WTC11 (cell line): ENCODE data around the gene TYRO3.

Experiments
- IRF2 ChIP-seq: sonication (generic); formaldehyde crosslinking; IDR thresholded peaks from 2 replicates; pipeline ENCODE4 v1.8.0; 2022; ENCODE audit warnings: low read depth, missing genetic modification reagents, borderline replicate concordance
- KAT7 ChIP-seq: sonication (generic); formaldehyde crosslinking; IDR thresholded peaks from 2 replicates; pipeline ENCODE4 v1.8.1; 2023; ENCODE audit warnings: missing genetic modification reagents, mild to moderate bottlenecking, borderline replicate concordance
- NFYB ChIP-seq: sonication (generic); formaldehyde crosslinking; conservative IDR thresholded peaks from 2 replicates; pipeline ENCODE4 v1.8.0; 2022; ENCODE audit warnings: low read depth, missing genetic modification reagents
- SMAD3 ChIP-seq: sonication (generic); formaldehyde crosslinking; IDR thresholded peaks from 2 replicates; pipeline ENCODE4 v1.8.0; 2022; ENCODE audit warnings: missing genetic modification reagents, mild to moderate bottlenecking, borderline replicate concordance
- TEAD1 ChIP-seq: sonication (generic); formaldehyde crosslinking; IDR thresholded peaks from 2 replicates; pipeline ENCODE4 v1.8.0; 2022; ENCODE audit warnings: mild to moderate bottlenecking, missing genetic modification reagents
- TF ChIP-seq, protein P1 (sequence below): fragments of 200-600 bp; IDR thresholded peaks from 2 replicates; pipeline ENCODE4 v1.8.0; 2022; ENCODE audit warnings: antibody characterized with exemption
- TF ChIP-seq, protein P2 (sequence below): sonication (generic); formaldehyde crosslinking; IDR thresholded peaks from 2 replicates; pipeline ENCODE4 v1.8.1; 2023; ENCODE audit warnings: mild to moderate bottlenecking, missing genetic modification reagents
- TF ChIP-seq, protein P3 (sequence below): sonication (generic); formaldehyde crosslinking; IDR thresholded peaks from 2 replicates; pipeline ENCODE4 v1.8.1; 2022; ENCODE audit warnings: mild to moderate bottlenecking, moderate library complexity, missing genetic modification reagents
- TF ChIP-seq, protein P4 (sequence below): sonication (generic); formaldehyde crosslinking; IDR thresholded peaks from 2 replicates; pipeline ENCODE4 v1.8.0; 2022; ENCODE audit warnings: mild to moderate bottlenecking, missing genetic modification reagents
- TF ChIP-seq, protein P5 (sequence below): sonication (generic); formaldehyde crosslinking; IDR thresholded peaks from 2 replicates; pipeline ENCODE4 v1.8.1; 2022; ENCODE audit warnings: low read depth, mild to moderate bottlenecking, moderate library complexity, missing genetic modification reagents, borderline replicate concordance

DNA sequence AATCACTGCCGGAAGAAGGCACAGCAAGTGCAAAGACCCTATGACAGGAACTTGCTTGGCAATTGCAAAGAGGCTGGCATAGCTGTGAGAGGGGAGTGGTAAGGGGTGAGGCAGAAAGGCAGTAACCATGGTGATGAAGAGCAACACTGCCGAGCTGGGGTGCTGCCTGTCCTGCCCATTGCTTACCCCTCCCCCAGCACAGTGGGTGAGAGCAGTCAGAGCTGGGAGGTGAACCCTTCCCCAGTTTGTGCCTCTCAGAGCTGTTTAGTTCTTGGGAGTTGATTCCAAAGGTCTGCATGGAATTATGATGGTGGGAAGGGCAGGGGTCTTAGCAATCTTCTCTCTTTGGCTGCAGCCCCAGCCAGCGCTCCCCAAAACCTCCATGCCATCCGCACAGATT, 8.8 kb downstream of the TYRO3 start:
- TF ChIP-seq, protein P1, sequence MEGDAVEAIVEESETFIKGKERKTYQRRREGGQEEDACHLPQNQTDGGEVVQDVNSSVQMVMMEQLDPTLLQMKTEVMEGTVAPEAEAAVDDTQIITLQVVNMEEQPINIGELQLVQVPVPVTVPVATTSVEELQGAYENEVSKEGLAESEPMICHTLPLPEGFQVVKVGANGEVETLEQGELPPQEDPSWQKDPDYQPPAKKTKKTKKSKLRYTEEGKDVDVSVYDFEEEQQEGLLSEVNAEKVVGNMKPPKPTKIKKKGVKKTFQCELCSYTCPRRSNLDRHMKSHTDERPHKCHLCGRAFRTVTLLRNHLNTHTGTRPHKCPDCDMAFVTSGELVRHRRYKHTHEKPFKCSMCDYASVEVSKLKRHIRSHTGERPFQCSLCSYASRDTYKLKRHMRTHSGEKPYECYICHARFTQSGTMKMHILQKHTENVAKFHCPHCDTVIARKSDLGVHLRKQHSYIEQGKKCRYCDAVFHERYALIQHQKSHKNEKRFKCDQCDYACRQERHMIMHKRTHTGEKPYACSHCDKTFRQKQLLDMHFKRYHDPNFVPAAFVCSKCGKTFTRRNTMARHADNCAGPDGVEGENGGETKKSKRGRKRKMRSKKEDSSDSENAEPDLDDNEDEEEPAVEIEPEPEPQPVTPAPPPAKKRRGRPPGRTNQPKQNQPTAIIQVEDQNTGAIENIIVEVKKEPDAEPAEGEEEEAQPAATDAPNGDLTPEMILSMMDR, result no peak
- TF ChIP-seq SMAD3 (CRISPR knock-in tag) (no peak), IRF2 (CRISPR knock-in tag) (no peak), TEAD1 (no peak), NFYB (CRISPR knock-in tag) (no peak), KAT7 (no peak)
- TF ChIP-seq, protein P2, sequence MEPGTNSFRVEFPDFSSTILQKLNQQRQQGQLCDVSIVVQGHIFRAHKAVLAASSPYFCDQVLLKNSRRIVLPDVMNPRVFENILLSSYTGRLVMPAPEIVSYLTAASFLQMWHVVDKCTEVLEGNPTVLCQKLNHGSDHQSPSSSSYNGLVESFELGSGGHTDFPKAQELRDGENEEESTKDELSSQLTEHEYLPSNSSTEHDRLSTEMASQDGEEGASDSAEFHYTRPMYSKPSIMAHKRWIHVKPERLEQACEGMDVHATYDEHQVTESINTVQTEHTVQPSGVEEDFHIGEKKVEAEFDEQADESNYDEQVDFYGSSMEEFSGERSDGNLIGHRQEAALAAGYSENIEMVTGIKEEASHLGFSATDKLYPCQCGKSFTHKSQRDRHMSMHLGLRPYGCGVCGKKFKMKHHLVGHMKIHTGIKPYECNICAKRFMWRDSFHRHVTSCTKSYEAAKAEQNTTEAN (CRISPR knock-in tag), result no peak
- TF ChIP-seq, protein P3, sequence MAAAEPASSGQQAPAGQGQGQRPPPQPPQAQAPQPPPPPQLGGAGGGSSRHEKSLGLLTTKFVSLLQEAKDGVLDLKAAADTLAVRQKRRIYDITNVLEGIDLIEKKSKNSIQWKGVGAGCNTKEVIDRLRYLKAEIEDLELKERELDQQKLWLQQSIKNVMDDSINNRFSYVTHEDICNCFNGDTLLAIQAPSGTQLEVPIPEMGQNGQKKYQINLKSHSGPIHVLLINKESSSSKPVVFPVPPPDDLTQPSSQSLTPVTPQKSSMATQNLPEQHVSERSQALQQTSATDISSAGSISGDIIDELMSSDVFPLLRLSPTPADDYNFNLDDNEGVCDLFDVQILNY (CRISPR knock-in tag), result no peak
- TF ChIP-seq, protein P4, sequence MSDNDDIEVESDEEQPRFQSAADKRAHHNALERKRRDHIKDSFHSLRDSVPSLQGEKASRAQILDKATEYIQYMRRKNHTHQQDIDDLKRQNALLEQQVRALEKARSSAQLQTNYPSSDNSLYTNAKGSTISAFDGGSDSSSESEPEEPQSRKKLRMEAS (CRISPR knock-in tag), result no peak
- TF ChIP-seq, protein P5, sequence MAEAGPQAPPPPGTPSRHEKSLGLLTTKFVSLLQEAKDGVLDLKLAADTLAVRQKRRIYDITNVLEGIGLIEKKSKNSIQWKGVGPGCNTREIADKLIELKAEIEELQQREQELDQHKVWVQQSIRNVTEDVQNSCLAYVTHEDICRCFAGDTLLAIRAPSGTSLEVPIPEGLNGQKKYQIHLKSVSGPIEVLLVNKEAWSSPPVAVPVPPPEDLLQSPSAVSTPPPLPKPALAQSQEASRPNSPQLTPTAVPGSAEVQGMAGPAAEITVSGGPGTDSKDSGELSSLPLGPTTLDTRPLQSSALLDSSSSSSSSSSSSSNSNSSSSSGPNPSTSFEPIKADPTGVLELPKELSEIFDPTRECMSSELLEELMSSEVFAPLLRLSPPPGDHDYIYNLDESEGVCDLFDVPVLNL (CRISPR knock-in tag), result no peak
